Aorta (tissue), 5 donors: ENCODE data around the gene RPS14. TPM values are rescaled to one million over a fixed set of nuclear protein-coding genes. Genes with fewer than 3 reads are reported as not detected.

Experiments used
- ATAC-seq: fragments of 200-7000 bp; cut with Tn5 transposase; one replicate; pipeline ENCODE4 v1.9.1; 2022; ENCODE audit warnings: moderate library complexity; ENCODE audit not compliant: low FRiP score
- DNase-seq, 2 donors: peaks; one replicate each; pipeline ENCODE4 v3.0.0-alpha.2; 2020
- H3K27ac ChIP-seq, 2 donors: one replicate each; pipeline ENCODE4 v1.5.1; 2013; ENCODE audit warnings: low read length in 2 of 2, mild to moderate bottlenecking in 2 of 2, moderate library complexity in 2 of 2, control low read depth in 1 of 2, inconsistent platforms in 1 of 2, low read depth in 1 of 2
- H3K27me3 ChIP-seq, 2 donors: one replicate each; pipeline ENCODE4 v1.6.1; 2013; ENCODE audit warnings: control low read depth in 1 of 2, low read length in 1 of 2, mild to moderate bottlenecking in 1 of 2, moderate library complexity in 1 of 2; ENCODE audit not compliant: insufficient read depth in 2 of 2, control insufficient read depth in 1 of 2
- H3K36me3 ChIP-seq, 2 donors: one replicate each; pipeline ENCODE4 v1.6.1; 2013; ENCODE audit warnings: control low read depth in 1 of 2, low read length in 1 of 2, mild to moderate bottlenecking in 1 of 2; ENCODE audit not compliant: insufficient read depth in 2 of 2, control insufficient read depth in 1 of 2
- H3K4me1 ChIP-seq, 2 donors: one replicate each; pipeline ENCODE4 v1.6.1; 2013; ENCODE audit warnings: low read length in 2 of 2, control low read depth in 1 of 2, mild to moderate bottlenecking in 1 of 2, moderate library complexity in 1 of 2; ENCODE audit not compliant: insufficient read depth in 2 of 2, control insufficient read depth in 1 of 2
- H3K4me3 ChIP-seq, 2 donors: one replicate each; pipeline ENCODE4 v1.5.1; 2013; ENCODE audit warnings: low read length in 2 of 2, control low read depth in 1 of 2, mild to moderate bottlenecking in 1 of 2
- H3K9me3 ChIP-seq: one replicate; pipeline ENCODE4 v1.6.1; 2013; ENCODE audit warnings: mild to moderate bottlenecking, low read length; ENCODE audit not compliant: control insufficient read depth
- WGBS, 2 donors: extraction: QIAGEN DNeasy Blood & Tissue Kit; methylation state at CpG; one replicate each; pipeline ENCODE4 v1.1.7; 2013; 5-methylcytosine and 5-hydroxymethylcytosine counted together
- intact Hi-C, 2 donors: fragments of 100-400 bp; cut with DNase I; formaldehyde crosslinking; loops; one replicate each; pipeline versions ENCODE4 v1.14.2 to v1.15.0; 2022
- polyA plus RNA-seq, 2 donors: library from polyadenylated mRNA; stranded (reverse); fragments of 200-250 nt; gene quantifications; one replicate each; pipeline ENCODE4 v1.2.3, GENCODE V29; 2013
- total RNA-seq, 2 donors: library from RNA; stranded (reverse); fragmentation: NEBNext Ultra II Directional; extraction: Animal tissue kit (Norgen Biotek cat#: 25700); gene quantifications; one replicate each; pipeline ENCODE4 v1.2.1, GENCODE V29; 2021
- donor health status: healthy with polysubstance abuse.
- donor health status: Bipolar disorder and iron deficiency.
- donor health status: DM: no; HTN: no; CAD: no.
- donor health status: DM: no; HTN: no; CAD: no.
- donor health status: DM: yes; HTN: yes; CAD: no.

Gene RPS14
- total and polyA plus RNA-seq, 4 donors = 1,419 to 6,043 (median 2,533) TPM

DNA sequence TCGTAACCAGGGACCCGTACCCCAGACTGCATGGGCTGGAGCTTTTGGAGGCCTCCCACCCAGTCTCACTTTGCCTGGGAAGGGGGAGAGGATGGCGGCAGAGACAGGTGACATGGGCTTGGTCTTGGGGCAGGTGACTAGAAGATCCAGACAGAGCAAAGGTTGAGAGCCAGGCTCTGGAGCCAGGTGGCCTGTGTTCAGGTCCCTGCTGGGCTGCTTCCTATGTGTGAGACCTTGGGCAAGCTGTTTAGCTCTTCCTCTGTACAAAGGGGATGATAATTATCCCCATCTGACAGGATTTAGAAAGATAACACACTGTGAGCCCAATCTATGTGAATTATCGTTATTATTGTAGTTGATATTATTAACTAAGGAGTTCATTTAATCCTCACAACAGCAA lies 42.3 kb upstream of the RPS14 start:
- H3K4me3 ChIP-seq = no peak overlapping the region
- WGBS, 2 donors = 71 to 80% methylated on average over 4 of the region's 4 CpGs
- peaks cover 12 to 25% of the 10 kb centered on the region in 2 donors for H3K4me1 ChIP-seq
- no peaks in the 10 kb centered on the region for H3K9me3 ChIP-seq
- intact Hi-C loops = no loop called here
- ATAC-seq = no peak
- no peaks in the 10 kb centered on the region for H3K27me3 ChIP-seq
- H3K27ac ChIP-seq = peak overlapping the region; percentile 81 to 91
- no peaks in the 10 kb centered on the region for H3K36me3 ChIP-seq
- no peak for DNase-seq

DNA sequence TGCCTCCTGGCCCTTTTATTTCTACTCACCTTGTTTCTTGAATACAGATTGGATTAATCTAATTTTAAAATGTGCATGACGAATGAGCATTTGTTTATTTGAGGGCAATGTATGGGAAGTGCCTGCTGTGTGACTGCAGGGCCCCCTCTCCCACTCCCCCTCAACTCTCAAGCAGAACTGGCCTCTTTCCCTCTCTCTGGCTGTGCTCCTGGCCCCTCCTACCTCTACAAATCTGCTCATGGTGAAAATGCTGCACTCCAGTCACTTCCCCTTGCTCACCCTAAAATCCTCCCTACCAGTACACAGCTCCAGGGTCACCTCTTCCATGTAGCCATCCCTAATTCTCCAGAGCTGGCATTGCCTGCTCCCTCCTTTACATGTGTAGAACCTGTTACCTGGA lies 41.2 kb upstream of the RPS14 start:
- Histone ChIP-seq H3K4me1 (peaks cover 12 to 25% of the 10 kb centered on the region in 2 donors), H3K4me3 (no peak overlapping the region), H3K36me3 (no peaks in the 10 kb centered on the region), H3K9me3 (no peaks in the 10 kb centered on the region), H3K27me3 (no peaks in the 10 kb centered on the region), H3K27ac (peak overlapping the region; percentile 91 to 99)
- WGBS, 2 donors = 0 to 25% methylated on average over 1 of the region's 1 CpG
- no peak for DNase-seq
- no peak for ATAC-seq
- intact Hi-C loops = no loop called here

DNA sequence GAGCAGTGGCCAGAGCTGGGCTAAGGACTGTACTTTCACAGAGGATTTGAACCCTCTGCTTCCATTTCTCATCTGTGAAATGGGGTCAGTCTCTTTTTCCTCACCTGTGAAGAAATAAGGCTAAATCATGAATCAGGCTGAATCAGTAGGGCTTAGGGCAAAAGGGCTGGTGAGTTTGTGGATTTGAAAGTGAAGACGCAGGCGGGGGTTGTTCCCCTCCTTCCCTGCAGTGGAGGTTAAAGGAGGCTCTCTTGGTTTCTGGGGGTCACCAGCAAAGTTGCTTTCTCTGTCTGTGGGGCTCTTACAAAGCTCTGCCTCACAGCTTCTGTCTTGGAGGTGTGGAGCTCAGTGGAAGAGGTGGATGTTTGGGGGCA lies 40.7 kb upstream of the RPS14 start:
- no peak for ATAC-seq
- H3K9me3 ChIP-seq = no peaks in the 10 kb centered on the region
- peak overlapping the region; percentile 91 to 99 for H3K27ac ChIP-seq
- DNase-seq = no peak
- peaks cover 12 to 25% of the 10 kb centered on the region in 2 donors for H3K4me1 ChIP-seq
- H3K4me3 ChIP-seq = no peak overlapping the region
- H3K27me3 ChIP-seq = no peaks in the 10 kb centered on the region
- WGBS, 2 donors = 62 to 73% methylated on average over 2 of the region's 2 CpGs
- H3K36me3 ChIP-seq = no peaks in the 10 kb centered on the region
- intact Hi-C loops = no loop called here

DNA sequence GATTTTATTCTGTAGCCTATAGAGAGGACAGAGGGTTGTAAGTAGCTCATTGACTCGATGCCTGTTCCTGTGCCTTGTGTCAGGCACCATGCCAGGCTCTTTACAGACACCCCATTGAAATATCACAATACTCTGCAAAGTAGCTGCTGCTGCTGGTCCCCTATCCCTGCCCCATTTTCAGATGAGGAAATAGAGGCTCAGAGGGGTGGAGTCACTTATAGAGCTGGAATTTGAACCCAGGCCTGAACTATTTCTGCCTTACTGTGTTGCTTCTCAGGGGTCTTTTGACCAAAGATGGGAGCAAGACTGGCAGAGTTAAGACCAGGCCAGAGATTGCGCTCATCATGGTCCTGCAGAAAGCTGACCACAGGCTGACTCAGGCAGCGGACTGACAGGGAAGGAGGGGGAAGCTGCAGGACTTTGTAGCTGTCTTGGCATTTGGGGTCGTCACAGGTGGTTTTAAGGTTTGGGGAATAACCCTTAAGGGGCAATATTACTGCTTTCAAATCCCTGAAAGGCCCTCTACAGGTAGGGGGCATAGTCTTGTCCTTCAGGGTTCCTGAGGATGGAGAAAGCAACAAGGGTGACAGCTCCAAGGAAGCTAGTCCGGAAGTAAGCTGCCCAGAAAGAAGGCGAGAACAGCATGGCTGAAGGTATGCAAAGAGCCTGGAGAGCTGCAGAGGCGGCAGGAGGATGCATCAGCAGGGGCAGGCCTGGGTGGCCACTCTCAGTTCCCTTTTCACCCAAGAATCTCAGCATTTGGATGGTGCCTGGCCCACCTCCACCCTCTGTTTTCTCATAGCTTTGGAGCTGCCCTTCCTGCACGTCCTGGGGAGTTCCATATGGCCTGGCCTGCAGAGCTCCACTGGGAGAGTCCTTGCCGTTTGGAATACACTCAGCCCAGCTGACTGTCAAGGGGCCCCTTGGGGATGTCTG lies 40.1 kb upstream of the RPS14 start:
- no peaks in the 10 kb centered on the region for H3K9me3 ChIP-seq
- intact Hi-C loops = loop anchor here (5.0 to 10.0 kb wide), 2 partner anchors 33 to 55 kb away; no protein-coding TSS in a partner anchor
- ATAC-seq (no peak), DNase-seq (peak in 1 of 2 donors; percentile 59)
- no peaks in the 10 kb centered on the region for H3K36me3 ChIP-seq
- 27 to 32% methylated on average over 9 of the region's 9 CpGs for WGBS, 2 donors
- H3K27me3 ChIP-seq = no peaks in the 10 kb centered on the region
- no peak overlapping the region for H3K4me3 ChIP-seq
- H3K4me1 ChIP-seq = peaks cover 12 to 25% of the 10 kb centered on the region in 2 donors
- peak overlapping the region; percentile 98 to 99 for H3K27ac ChIP-seq

DNA sequence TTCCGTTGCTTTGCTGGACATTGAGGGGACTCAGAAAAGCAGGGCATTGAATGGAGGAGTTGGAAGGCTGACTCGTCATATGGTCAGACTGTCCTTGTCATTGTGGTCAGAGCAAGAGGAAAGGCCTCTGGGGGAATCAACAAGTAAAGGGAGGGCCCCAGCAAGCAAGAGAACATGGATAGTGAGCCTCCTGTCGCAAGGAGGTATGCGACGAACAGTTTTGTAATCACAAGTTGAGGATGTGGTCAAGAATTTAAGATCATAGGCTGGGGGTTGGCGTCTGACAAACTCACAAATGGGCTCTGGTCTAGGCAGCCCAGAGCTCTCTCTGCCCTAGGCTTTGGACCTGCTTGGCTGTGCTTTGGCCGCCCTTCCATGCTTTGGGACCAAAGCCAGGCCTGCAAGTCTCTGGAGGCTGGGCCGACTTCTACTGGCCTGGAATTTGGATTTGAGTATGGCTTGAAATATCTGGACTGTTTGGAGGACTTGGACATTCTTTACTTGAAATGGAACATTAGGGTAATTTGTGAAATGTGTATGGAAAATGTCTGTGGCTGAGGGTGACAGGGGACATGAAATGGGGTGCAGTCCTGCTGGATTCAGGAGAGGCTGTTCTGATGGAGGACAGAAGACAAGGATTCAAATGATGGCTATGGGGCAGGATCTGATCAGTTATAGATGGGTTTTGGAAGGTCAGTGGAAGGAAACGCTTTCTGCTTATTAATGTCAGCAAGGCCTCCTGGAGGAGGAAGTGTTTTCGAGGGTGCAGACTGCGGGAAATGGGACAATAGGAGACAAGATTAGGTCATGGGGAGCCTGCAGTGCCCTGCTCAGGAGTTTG lies 39.2 kb upstream of the RPS14 start:
- peaks cover 12 to 25% of the 10 kb centered on the region in 2 donors for H3K4me1 ChIP-seq

DNA sequence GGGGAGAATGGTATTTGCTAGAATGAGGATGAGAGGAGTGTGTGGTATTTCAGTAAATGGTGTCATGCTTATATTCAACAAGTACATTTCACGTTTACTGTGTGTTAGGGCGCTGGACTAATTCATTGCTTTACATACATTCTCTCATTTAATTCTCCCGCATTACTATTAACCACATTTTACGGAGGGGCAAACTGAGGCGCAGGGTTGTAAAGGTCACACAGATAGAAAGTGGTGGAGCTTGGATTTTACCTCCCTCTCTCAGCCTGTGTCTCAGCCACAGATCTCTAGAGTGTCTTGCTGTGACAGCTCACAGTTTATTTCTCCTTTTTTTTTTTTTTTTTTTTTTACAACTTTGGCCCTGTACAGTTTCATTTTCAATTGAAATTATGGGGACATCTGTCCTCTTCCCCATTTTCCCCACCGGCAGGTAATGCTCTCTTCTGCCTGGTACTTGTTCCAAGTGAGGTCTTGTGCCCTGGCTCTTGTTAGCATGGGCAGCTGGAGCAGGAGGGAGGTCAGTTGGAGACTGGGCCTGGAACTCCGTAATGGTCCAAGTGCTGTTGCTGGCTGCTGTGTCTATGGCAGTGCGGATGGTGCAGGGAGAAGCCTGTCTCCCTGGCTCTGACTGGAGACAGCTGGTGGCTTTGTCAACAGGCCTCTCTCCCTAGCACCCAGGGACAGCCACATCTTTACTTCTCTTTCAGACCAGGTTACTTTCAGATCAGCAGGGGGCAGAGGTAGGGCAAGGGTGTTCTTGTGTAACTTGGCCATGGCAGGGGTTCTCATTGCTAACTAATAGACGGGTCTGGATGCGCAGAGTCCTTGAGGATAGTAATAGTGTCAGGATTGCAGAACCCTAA lies 37.9 kb upstream of the RPS14 start:
- peak overlapping the region; percentile 70 to 92 for H3K4me3 ChIP-seq
- H3K36me3 ChIP-seq = no peaks in the 10 kb centered on the region
- peak in 1 of 2 donors; percentile 56 for DNase-seq
- H3K27me3 ChIP-seq = no peaks in the 10 kb centered on the region
- 21 to 23% methylated on average over 10 of the region's 10 CpGs for WGBS, 2 donors
- no peak for ATAC-seq
- H3K27ac ChIP-seq = peak overlapping the region; percentile 62 to 99
- peaks cover 12 to 25% of the 10 kb centered on the region in 2 donors for H3K4me1 ChIP-seq
- no peaks in the 10 kb centered on the region for H3K9me3 ChIP-seq
- intact Hi-C loops = loop anchor here (5.0 to 10.0 kb wide), 2 partner anchors 35 to 57 kb away; no protein-coding TSS in a partner anchor

More for the DNA sequence above, 39.2 kb upstream of the RPS14 start:
- WGBS, 2 donors = 4% methylated on average over 11 of the region's 11 CpGs
- Histone ChIP-seq H3K27ac (peak overlapping the region; percentile 98 to 99), H3K27me3 (no peaks in the 10 kb centered on the region), H3K9me3 (no peaks in the 10 kb centered on the region), H3K4me3 (no peak overlapping the region), H3K36me3 (no peaks in the 10 kb centered on the region)
- ATAC-seq = peak; percentile 83
- intact Hi-C loops = loop anchor here (5.0 to 10.0 kb wide), 2 partner anchors 34 to 56 kb away; no protein-coding TSS in a partner anchor
- DNase-seq = peak; percentile 87 to 93

DNA sequence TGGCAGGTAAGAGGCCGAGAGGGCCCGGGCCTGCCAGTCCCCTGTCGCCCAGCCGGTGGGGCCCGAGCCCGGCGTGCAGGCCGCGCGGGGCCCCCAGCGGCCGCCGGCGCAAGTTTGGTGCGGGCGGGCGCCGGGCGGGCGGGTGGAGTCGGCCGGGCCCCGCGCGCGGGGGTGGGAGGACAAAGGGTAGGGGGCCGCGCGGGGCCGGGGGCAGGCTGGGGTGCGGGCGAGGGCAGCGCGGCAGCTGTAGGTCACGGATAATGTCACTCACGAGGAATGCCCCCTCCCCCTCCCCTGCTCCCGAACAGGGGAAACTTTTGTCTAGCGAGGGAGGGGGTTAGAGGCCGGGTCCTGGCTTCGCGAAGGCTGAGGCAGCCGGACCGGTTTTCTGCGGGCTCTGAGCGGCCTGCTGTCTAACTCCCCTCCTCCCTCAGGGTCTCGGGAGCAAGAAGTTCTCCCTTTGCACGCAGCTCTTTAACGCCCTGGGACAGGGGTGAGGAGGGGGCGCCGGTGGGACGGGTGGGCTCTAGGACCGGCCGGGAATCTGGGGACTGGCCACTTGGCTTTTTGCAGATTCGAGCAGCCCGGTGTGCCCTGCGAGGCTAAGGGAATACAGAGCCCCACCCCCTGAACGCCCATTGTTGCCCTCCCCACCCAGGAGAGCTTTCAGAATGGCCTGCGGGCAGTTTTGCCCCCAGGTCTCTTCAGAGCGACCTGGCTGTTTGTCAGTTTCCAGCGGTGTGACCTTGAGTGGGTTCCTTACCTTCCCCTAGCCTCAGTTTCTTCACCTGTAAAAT lies 37.1 kb upstream of the RPS14 start:
- ATAC-seq = peak; percentile 19
- peaks cover 12 to 20% of the 10 kb centered on the region in 2 donors for H3K4me1 ChIP-seq
- peak overlapping the region; percentile 62 to 99 for H3K27ac ChIP-seq
- H3K9me3 ChIP-seq = no peaks in the 10 kb centered on the region
- intact Hi-C loops = loop anchor here (5.0 to 10.0 kb wide), 2 partner anchors 36 to 58 kb away; no protein-coding TSS in a partner anchor
- H3K27me3 ChIP-seq = no peaks in the 10 kb centered on the region
- H3K36me3 ChIP-seq = no peaks in the 10 kb centered on the region
- 1% methylated on average over 35 to 60 of the region's 60 CpGs for WGBS, 2 donors
- DNase-seq = peak; percentile 70 to 85
- peak overlapping the region; percentile 70 to 92 for H3K4me3 ChIP-seq
